GM18502 (cell line): ENCODE results near the gene NR0B2.
"Not testable (repeated sequence)": the region's sequence is repeated elsewhere in the genome, so short reads cannot be mapped to it uniquely, and the experiment has no call there.

Experiments used
- ATAC-seq: cut with Tn5 transposase; IDR thresholded peaks from one replicate; pipeline ENCODE4 v1.9.1; 2021; ENCODE audit warnings: mild to moderate bottlenecking; ENCODE audit not compliant: unreplicated experiment, poor library complexity

Gene NR0B2

DNA sequence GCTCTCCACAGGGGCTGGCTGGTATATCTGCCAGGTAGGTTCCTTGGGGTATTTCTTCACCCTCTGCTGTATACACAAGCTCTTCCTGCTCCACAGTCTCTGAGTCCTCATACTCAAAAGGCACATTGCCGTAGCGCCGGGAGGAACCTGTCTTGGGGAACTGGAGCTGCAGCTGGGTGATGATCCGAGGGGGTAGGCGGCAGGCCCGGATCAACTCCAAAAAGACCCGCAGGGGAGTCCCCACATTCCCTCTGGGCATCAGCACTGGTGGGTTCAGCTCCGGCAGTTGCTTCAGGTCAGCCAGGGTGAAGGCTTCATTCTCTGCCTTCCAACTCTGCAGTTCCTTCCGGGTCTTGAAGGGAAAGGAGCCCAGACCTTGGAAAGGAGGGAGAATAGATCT lies 16.4 kb downstream of the NR0B2 start:
- ATAC-seq: no peak

- no peak for ATAC-seq
Measured at GRCh38 chr1:26894263-26894662, 19.5 kb downstream of the NR0B2 start.

- ATAC-seq: peak; percentile 15
Measured at GRCh38 chr1:26890467-26890796, 23.3 kb downstream of the NR0B2 start.

DNA sequence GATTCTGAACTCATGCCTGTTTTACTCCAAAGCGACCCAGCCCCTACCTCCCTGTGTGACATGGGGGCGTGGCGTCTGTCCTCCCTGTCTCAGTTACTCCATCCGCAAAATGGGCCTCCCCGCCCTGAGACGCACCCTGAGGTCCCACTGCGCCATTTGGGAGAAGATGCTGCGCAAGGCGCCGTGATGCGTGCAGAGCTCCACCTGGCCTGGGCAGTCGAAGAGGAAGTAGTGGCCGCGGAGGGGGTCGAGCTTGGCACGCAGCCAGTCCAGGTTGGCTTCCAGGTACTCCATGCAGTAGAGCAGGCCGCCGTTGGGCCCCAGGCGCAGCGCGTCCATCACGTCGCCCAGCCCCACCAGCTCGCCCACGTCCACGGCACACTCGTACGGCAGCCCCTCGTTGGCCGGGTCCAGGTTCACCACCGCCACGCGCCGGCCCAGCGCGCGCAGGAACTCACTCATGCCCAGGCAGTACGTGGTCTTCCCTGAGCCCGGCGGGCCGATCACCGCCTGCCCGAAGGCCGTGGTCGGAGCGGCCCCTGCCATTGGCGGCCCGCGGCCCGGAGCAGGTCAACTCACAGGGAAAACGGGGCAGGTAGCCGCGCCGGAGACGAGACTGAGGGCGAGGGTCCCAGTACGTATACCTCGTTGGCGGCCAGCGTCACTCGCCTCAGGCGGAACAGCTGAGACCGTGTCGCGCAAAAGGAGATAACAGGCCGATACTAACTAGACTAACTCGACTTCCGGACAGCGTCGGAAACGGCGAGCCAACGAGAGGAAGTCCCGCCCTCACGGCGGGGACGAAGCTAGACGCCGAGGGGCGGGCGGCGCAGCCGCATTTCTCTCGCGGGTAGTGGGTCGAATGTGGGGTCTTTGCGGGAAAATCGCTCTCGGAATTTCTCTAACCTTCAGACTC lies 24.0 kb downstream of the NR0B2 start, which contains the start of gene GPN2:
Gene GPN2, minus strand, starts transcription at position 733 of the 916 bp plus-strand sequence. Its CDS starts 187 bp downstream, at position 546.
- ATAC-seq: peak; percentile 73

- no peak for ATAC-seq
Measured at GRCh38 chr1:26888231-26888630, 25.5 kb downstream of the NR0B2 start.

- ATAC-seq: no peak
Measured at GRCh38 chr1:26887125-26887524, 26.6 kb downstream of the NR0B2 start.

DNA sequence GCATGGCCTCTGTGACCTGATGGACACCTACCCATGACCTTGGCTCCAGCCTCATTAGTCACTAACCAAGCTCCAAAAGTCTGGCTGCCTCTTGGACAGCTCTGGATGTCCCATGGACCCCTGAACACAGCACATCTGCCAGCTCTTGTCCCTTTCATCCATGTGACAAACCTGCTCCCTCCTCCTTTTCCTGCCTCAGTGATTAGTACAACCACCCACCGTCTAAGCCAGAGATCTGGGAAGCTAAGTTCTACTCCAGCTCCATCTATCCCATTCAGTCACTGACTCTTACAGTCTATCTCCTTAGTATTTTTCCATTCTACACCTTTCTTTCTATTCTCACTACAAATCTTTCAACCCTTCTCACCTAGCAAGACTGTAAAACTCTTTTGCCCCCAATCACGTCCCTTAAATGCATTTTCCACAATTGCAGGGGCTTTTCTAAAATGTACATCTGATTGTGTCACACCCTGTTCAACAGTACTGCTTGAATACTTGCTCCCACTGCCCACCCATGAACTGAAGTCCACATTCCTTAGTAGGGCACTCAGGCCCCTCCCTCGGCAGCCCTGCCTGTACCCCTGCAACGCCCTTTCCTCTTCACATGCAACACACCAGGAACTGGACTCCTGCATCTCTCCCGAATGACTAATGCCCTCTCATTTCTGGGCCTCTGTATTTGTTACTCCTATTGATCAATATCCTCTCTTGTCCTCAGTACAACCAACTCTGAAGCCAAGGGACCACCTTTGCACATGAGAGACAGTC lies 30.9 kb downstream of the NR0B2 start:
- ATAC-seq: no peak

GRCh38 chr1:26881611-26882010 lies 32.2 kb downstream of the NR0B2 start:
- not testable (repeated sequence) for ATAC-seq

DNA sequence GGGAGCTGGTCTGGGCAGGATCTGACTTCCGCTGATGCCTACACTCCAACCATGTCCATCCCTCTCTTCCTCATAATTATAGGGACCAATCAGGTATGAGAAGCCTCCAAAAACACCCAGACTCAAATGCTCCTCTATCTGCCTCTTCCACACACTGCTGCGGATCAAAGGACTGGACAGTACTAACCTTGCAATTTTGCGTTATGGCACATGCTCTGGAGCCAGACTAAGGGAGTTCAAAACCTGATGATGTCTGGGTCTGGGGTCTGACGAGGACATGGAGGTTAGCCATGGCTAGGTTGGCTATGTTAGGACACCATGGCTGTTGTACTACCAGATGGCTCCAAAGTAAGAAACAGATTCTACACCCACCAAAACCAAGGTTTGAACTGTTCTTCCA lies 34.0 kb downstream of the NR0B2 start:
- ATAC-seq: no peak

DNA sequence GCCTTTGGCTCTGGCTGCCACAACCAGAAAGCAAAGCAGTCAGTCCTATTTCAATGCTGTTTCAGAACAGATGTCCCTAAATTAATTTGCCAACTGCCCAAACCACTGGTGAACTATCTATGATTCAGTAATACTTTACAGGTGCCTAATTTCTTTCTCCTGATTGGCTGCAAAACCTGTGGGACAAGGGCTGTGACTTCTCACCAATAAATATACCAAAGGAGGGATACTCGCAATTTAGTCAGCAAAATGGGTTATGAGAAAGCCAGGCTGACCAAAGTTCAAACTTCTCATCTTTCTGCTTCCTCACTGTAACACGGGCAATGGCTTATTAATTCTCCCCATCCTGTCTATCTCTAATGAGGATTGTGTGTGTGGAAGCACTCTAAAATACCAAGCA lies 36.4 kb downstream of the NR0B2 start:
- no peak for ATAC-seq

DNA sequence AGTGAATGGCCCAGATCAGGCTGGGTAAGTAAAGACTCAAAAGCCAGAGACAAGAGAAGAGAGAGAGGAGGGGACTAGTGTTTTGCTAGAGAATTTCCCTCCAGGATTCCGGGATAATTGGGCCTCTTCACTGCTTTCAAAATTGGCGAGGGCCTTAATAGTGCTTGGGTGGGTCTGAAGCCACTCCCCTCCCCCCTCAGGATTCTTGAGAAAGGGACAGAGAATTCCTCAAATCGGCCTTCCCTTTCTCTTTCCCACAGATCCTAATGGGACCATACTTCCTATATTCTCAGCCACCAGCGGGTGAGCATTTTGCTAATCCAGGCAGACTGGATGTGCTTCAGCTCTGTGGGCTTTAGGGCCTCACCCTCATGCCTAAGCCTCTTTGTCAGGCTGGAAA lies 38.9 kb downstream of the NR0B2 start:
- no peak for ATAC-seq

DNA sequence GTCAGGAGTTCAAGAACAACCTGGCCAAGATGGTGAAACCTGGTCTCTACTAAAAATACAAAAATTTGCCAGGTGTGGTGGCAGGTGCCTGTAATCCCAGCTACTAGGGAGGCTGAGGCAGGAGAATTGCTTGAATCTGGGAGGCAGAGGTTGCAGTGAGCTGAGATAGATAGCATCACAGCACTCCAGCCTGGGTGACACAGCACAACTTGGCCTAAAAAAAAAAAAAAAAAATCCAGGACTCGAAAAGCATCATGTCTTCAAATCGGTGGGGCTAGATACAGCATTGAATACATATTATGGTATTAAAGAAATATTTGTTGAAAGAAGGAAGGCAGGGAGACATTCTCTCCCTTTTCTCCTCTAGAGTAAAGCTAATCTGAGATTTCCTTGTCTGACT lies 40.7 kb downstream of the NR0B2 start:
- not testable (repeated sequence) for ATAC-seq

GRCh38 chr1:26864610-26865480 lies 48.9 kb downstream of the NR0B2 start:
- peak; percentile 94 for ATAC-seq

DNA sequence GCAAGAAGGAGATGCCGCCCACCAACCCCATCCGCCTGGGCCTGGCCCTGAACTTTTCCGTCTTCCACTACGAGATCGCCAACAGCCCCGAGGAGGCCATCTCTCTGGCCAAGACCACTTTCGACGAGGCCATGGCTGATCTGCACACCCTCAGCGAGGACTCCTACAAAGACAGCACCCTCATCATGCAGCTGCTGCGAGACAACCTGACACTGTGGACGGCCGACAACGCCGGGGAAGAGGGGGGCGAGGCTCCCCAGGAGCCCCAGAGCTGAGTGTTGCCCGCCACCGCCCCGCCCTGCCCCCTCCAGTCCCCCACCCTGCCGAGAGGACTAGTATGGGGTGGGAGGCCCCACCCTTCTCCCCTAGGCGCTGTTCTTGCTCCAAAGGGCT lies 50.1 kb downstream of the NR0B2 start:
- ATAC-seq: no peak

- no peak for ATAC-seq
Measured at GRCh38 chr1:26862781-26863684, 50.7 kb downstream of the NR0B2 start, which contains the start of gene SFN. TSS of gene SFN (plus strand) at chr1:26863149. CDS start at chr1:26863213, 64 bp downstream.

GRCh38 chr1:26861889-26862378 lies 51.8 kb downstream of the NR0B2 start:
- no peak for ATAC-seq
